Activated naive CD4-positive, alpha-beta T cell treated with anti-CD3 and anti-CD28 coated beads, Interleukin-2, amount 10 ng/mL, durations not matched to agents 7 days and 5 days (primary cell): ENCODE results near the gene CSH2.
"Not testable (repeated sequence)": the region's sequence is repeated elsewhere in the genome, so short reads cannot be mapped to it uniquely, and the experiment has no call there.

Experiments used
- CTCF ChIA-PET: fragments of 350-600 bp; sonication (Branson Sonifier 250); formaldehyde crosslinking; loops from one replicate; lab custom pipeline; 2021; ENCODE audit warnings: antibody characterized with exemption; lab: Charles Lee
- DNase-seq: peaks from one replicate; pipeline ENCODE4 v3.0.0-alpha.2; 2020
- H3K27ac Mint-ChIP-seq: one replicate; pipeline ENCODE4 v1.8.0; 2021; ENCODE audit warnings: mild to moderate bottlenecking, moderate library complexity, mixed read lengths
- H3K27me3 Mint-ChIP-seq: one replicate; pipeline ENCODE4 v1.8.0; 2021; ENCODE audit warnings: mild to moderate bottlenecking, mixed read lengths
- H3K36me3 Mint-ChIP-seq: one replicate; pipeline ENCODE4 v1.8.0; 2021; ENCODE audit warnings: mixed read lengths
- H3K4me1 Mint-ChIP-seq: one replicate; pipeline ENCODE4 v1.8.0; 2021; ENCODE audit warnings: mixed read lengths
- H3K4me3 Mint-ChIP-seq: one replicate; pipeline ENCODE4 v1.8.0; 2021; ENCODE audit warnings: mild to moderate bottlenecking, moderate library complexity, mixed read lengths
- H3K9me3 Mint-ChIP-seq: one replicate; pipeline ENCODE4 v1.8.0; 2021; ENCODE audit warnings: mixed read lengths

CSH2 gene

GRCh38 chr17:63859257-63859656, 14.2 kb downstream of the CSH2 start:
- Mint-ChIP-seq H3K27me3 (peaks cover 68% of the 10 kb centered on the region), H3K36me3 (no peaks in the 10 kb centered on the region), H3K4me3 (no peak overlapping the region), H3K4me1 (no peaks in the 10 kb centered on the region), H3K27ac (no peak overlapping the region), H3K9me3 (no peaks in the 10 kb centered on the region)
- CTCF ChIA-PET: interaction anchor here (0.6 to 5.3 kb wide), 5 partner anchors 11 to 87 kb away, joined by 3 to 28 read pairs (median 8); partner anchors contain the start of gene GH2
- DNase-seq: no peak

DNA sequence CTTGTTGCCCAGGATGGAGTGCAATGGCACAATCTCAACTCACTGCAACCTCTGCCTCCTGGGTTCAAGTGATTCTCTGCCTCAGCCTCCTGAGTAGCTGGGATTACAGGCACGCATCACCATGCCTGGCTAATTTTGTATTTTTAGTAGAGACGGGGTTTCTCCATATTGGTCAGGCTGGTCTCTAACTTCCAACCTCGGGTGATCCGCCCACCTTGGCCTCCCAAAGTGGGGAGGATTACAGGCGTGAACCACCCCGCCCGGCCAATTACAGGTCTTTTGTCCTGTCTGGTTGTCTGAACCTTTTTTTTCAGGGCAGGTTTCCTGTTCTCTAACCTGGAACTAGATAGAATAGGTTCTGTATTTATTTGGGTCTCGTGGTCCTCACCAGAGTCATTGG, 17.1 kb downstream of the CSH2 start:
- not testable (repeated sequence) for H3K36me3 Mint-ChIP-seq, H3K4me1 Mint-ChIP-seq, H3K4me3 Mint-ChIP-seq, H3K27ac Mint-ChIP-seq, DNase-seq, H3K9me3 Mint-ChIP-seq
- CTCF ChIA-PET: interaction anchor here (1.3 kb wide), 1 partner anchor 9 kb away, joined by 4 read pairs; no protein-coding TSS in a partner anchor
- peaks cover 70% of the 10 kb centered on the region for H3K27me3 Mint-ChIP-seq

GRCh38 chr17:63855185-63855584, 18.3 kb downstream of the CSH2 start:
- no peak overlapping the region for H3K27ac Mint-ChIP-seq
- H3K36me3 Mint-ChIP-seq: no peaks in the 10 kb centered on the region
- CTCF ChIA-PET: interaction anchor here (1.8 kb wide), 1 partner anchor 10 kb away, joined by 11 read pairs; no protein-coding TSS in a partner anchor
- H3K9me3 Mint-ChIP-seq: no peaks in the 10 kb centered on the region
- no peaks in the 10 kb centered on the region for H3K4me1 Mint-ChIP-seq
- no peak overlapping the region for H3K4me3 Mint-ChIP-seq
- no peak for DNase-seq
- peaks cover 66% of the 10 kb centered on the region for H3K27me3 Mint-ChIP-seq

DNA sequence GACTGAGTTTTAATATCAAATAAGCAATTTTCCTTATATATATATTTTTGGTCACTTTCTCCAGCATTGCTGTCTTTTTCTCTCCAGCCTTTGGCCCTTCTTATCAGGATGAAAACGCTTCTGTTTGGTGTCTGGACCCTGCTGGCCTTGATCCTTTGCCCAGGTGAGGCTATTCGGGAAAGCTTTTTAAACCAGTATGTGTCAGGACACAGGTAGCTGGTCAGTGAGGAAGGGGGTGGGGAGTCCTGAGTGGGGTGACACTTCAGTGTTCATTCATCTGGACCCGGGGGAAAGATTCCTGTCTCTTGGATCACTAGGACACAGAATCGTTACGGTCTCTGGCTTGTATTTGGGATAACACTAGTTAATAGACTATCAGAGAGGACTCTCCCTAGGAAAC, 18.8 kb downstream of the CSH2 start:
- CTCF ChIA-PET: interaction anchor here (0.5 to 1.8 kb wide), 2 partner anchors 11 to 174 kb away, joined by 4 to 11 read pairs; no protein-coding TSS in a partner anchor

DNA sequence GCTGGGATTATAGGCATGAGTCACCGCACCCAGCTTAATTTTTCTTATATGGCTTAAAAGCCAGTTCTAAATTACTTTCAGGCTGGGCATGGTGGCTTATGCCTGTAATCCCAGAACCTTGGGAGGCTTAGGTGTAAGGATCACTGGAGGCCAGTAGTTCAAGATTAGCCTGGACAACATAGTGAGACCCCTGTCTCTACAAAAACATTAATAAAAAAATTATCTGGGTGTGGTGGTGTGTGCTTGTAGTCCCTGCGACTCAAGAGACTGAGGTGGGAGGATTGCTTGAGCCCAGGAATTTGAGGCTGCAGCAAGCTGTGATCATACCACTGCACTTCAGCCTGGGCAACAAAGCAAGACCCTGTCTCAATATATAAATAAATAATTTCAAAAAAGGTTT, 20.2 kb downstream of the CSH2 start:
- CTCF ChIA-PET: no interaction called here
- H3K4me3 Mint-ChIP-seq: no peak overlapping the region
- H3K27ac Mint-ChIP-seq: no peak overlapping the region
- H3K27me3 Mint-ChIP-seq: peaks cover 64% of the 10 kb centered on the region
- DNase-seq: no peak
- peaks cover 3% of the 10 kb centered on the region for H3K36me3 Mint-ChIP-seq
- H3K4me1 Mint-ChIP-seq: peaks cover 14% of the 10 kb centered on the region
- peaks cover 4% of the 10 kb centered on the region for H3K9me3 Mint-ChIP-seq

More for the DNA sequence above, 18.8 kb downstream of the CSH2 start:
- Mint-ChIP-seq H3K27me3 (peaks cover 66% of the 10 kb centered on the region), H3K36me3 (no peaks in the 10 kb centered on the region), H3K4me1 (peaks cover 2% of the 10 kb centered on the region), H3K9me3 (no peaks in the 10 kb centered on the region), H3K4me3 (no peak overlapping the region), H3K27ac (no peak overlapping the region)
- DNase-seq: no peak

GRCh38 chr17:63850401-63850800, 23.1 kb downstream of the CSH2 start:
- Mint-ChIP-seq H3K27me3 (peaks cover 51% of the 10 kb centered on the region), H3K9me3 (peaks cover 10% of the 10 kb centered on the region), H3K4me1 (peaks cover 21% of the 10 kb centered on the region), H3K4me3 (no peak overlapping the region), H3K36me3 (peaks cover 10% of the 10 kb centered on the region), H3K27ac (no peak overlapping the region)
- DNase-seq: no peak
- CTCF ChIA-PET: no interaction called here

DNA sequence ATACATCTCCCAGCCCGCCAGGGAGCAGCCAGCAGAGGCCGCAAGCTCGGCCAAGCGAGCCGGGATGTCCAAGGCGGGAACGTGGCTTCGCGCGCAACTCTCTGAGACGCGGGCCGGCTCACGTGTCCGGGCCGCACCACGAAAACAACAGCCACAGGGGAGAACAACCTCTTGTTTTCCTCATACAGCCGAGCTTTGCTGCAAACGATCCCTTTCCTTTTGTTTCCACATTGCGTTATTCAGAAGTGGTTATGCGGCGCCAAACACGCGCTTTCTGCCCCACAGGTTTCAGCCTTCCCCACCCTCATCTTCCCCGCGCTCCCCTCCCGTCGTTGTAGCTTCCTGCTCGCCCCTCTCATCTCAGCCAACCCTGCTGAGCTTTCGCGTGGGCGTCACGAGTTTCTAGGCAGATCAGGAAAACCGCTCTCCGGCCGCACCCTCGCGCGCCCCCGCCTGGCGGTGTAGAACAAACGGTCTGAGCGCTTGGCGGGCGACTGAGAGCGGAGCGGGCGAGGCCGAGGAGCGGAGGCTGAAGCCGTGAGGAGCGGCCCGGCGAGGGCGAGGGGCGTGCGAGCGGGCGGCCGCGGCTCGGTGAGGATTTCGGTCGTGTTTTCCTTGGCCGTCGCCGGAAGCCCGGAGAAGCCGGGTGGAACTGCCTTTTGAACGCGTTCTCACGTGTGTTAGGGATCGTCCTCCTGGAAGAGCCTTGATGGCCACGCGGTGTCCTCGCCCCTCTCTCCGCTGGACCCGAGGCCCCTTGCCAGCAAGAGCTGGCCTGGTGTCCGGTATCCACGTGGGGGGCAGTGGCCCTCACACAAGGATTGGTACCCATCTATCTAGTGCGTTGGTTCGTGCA, 24.4 kb downstream of the CSH2 start:
- H3K27ac Mint-ChIP-seq: peak overlapping the region; percentile 93
- peak; percentile 96 for DNase-seq
- peaks cover 41% of the 10 kb centered on the region for H3K27me3 Mint-ChIP-seq
- H3K36me3 Mint-ChIP-seq: peaks cover 10% of the 10 kb centered on the region
- peaks cover 30% of the 10 kb centered on the region for H3K4me1 Mint-ChIP-seq
- peak overlapping the region; percentile 71 for H3K4me3 Mint-ChIP-seq
- peaks cover 10% of the 10 kb centered on the region for H3K9me3 Mint-ChIP-seq
- CTCF ChIA-PET: interaction anchor here (0.7 to 3.2 kb wide), 8 partner anchors 11 to 101 kb away, joined by 3 to 28 read pairs (median 4); partner anchors contain the start of genes CCDC47 and GH2

- H3K36me3 Mint-ChIP-seq: peaks cover 10% of the 10 kb centered on the region
- H3K27me3 Mint-ChIP-seq: peaks cover 34% of the 10 kb centered on the region
- CTCF ChIA-PET: interaction anchor here (1.5 to 3.2 kb wide), 4 partner anchors 12 to 34 kb away, joined by 3 to 28 read pairs (median 12); partner anchors contain the start of gene GH2
- peaks cover 41% of the 10 kb centered on the region for H3K4me1 Mint-ChIP-seq
- DNase-seq: no peak
- peaks cover 10% of the 10 kb centered on the region for H3K9me3 Mint-ChIP-seq
- H3K4me3 Mint-ChIP-seq: peak overlapping the region; percentile 44
- peak overlapping the region; percentile 93 for H3K27ac Mint-ChIP-seq
These were observed 25.8 kb downstream of the CSH2 start for GRCh38 chr17:63847525-63848249.

DNA sequence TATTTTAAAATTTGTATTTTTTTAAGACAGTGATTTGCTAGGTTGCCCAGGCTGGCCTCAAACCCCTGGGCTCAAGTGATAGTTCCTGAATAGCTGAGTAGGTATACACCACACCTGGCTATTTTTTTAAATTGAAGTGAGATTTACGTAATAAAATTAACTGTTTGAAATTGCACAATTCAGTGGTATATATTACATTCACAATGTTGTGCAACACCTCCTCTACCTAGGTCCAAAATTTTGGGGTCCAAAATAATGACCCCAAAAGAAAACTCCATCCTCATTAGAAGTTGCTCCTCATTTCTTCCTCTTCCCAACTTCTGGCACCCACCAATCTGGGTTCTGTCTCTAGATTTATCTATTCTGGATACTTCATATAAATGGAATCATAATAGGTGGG, 28.0 kb downstream of the CSH2 start:
- peaks cover 49% of the 10 kb centered on the region for H3K4me1 Mint-ChIP-seq
- no peak for DNase-seq
- H3K27ac Mint-ChIP-seq: no peak overlapping the region
- peaks cover 21% of the 10 kb centered on the region for H3K27me3 Mint-ChIP-seq
- peaks cover 10% of the 10 kb centered on the region for H3K9me3 Mint-ChIP-seq
- CTCF ChIA-PET: interaction anchor here (2.1 kb wide), 1 partner anchor 11 kb away, joined by 5 read pairs; no protein-coding TSS in a partner anchor
- peaks cover 17% of the 10 kb centered on the region for H3K36me3 Mint-ChIP-seq
- H3K4me3 Mint-ChIP-seq: no peak overlapping the region

DNA sequence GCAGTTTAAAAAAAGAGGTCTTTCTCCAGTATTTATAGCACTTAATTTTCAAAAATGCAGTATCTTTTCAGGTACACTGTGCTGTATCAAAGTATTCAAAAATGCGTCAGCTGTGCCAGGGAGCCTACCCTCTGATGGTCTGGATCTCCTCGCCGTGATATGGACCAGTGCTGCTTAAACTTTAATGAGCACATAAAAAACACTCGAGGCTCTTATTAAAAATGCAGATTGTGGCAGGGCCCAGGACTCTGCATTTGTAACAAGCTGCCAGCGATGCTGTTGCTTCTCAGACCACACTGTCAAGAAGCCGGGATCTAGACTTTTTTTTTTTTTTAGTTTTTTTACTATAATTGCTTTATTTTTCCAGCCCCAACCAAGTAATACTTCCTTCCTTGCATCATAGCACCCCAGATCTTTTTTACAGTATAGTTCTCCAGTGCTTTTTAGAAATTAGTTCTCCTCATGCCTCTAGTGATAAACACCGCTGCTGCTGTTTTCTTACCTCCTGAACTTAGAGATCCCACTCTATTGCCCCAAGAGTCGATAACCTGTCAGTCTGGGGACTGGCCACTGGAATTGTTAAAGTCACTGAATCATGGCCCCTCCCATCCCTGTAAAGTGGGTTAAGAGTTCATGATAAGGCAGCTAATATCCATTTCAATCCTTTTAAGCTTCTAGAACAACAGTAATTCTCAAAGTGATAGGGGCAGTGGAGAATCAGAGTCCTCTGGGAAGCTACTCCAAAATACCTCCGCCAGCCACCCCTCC, 29.4 kb downstream of the CSH2 start:
- CTCF ChIA-PET: interaction anchor here (1.4 to 2.1 kb wide), 3 partner anchors 10 to 23 kb away, joined by 3 to 7 read pairs (median 5); no protein-coding TSS in a partner anchor
- Mint-ChIP-seq H3K36me3 (peaks cover 20% of the 10 kb centered on the region), H3K9me3 (peaks cover 10% of the 10 kb centered on the region), H3K27ac (peak overlapping the region; percentile 98), H3K4me3 (peak overlapping the region; percentile 84), H3K27me3 (peaks cover 8% of the 10 kb centered on the region), H3K4me1 (peaks cover 56% of the 10 kb centered on the region)
- no peak for DNase-seq

DNA sequence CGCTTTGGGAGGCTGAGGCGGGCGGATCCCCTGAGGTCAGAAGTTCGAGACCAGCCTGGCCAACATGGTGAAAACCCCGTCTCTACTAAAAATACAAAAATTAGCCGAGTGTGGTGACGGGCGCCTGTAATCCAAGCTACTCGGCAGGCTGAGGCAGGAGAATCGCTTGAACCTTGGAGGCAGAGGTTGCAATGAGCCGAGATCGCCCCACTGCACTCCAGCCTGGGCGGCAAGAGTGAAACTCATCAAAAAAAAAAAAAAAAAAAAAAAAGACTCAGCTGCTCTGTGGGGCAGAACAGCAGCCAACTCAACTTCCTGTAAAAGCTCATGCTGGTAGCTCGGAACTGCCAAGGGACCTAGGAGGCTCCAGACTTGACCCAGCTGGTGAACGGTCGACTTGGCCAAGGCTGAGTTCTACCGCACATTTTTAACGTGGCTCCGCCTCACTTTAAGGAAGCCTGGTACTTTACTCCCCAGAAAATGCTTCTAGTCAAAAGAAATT, 30.0 kb downstream of the CSH2 start:
- H3K4me1 Mint-ChIP-seq: peaks cover 56% of the 10 kb centered on the region
- H3K36me3 Mint-ChIP-seq: peaks cover 17% of the 10 kb centered on the region
- H3K27ac Mint-ChIP-seq: peak overlapping the region; percentile 98
- not testable (repeated sequence) for H3K9me3 Mint-ChIP-seq, H3K27me3 Mint-ChIP-seq
- DNase-seq: peak; percentile 60
- peak overlapping the region; percentile 84 for H3K4me3 Mint-ChIP-seq
- CTCF ChIA-PET: interaction anchor here (0.6 to 1.5 kb wide), 2 partner anchors 9 to 24 kb away, joined by 3 read pairs; no protein-coding TSS in a partner anchor

- H3K36me3 Mint-ChIP-seq: peaks cover 12% of the 10 kb centered on the region
- CTCF ChIA-PET: interaction anchor here (0.6 kb wide), 1 partner anchor 9 kb away, joined by 3 read pairs; no protein-coding TSS in a partner anchor
- H3K9me3 Mint-ChIP-seq: peaks cover 1% of the 10 kb centered on the region
- H3K27ac Mint-ChIP-seq: peak within 1 kb of the TSS; percentile 98
- peaks cover 53% of the 10 kb centered on the region for H3K4me1 Mint-ChIP-seq
- H3K27me3 Mint-ChIP-seq: peaks cover 3% of the 10 kb centered on the region
- peak; percentile 99 for DNase-seq
- H3K4me3 Mint-ChIP-seq: peak within 1 kb of the TSS; percentile 96
These were observed 30.7 kb downstream of the CSH2 start, which contains the start of gene SMARCD2 for GRCh38 chr17:63842540-63843386. TSS of gene SMARCD2 (minus strand) at chr17:63842685. CDS start at chr17:63842674, 11 bp downstream.
